LNCaP clone FGC (cell line): Measurements from ENCODE around the gene MTUS2.

Experiments
- DNase-seq: peaks from one replicate; pipeline ENCODE4 v3.0.0-alpha.2; 2011; ENCODE audit warnings: low read depth
- H3K4me3 ChIP-seq: 2 replicates; pipeline ENCODE4 v1.5.1; 2011; ENCODE audit warnings: mild to moderate bottlenecking, low read depth, low read length, control low read depth
- TF ChIP-seq, protein P1 (sequence below): IDR thresholded peaks from 2 replicates; pipeline ENCODE4 v1.5.1; 2012; ENCODE audit warnings: mild to moderate bottlenecking; ENCODE audit not compliant: control insufficient read depth, insufficient read depth; ENCODE audit errors: extremely low read depth

Gene MTUS2

DNA sequence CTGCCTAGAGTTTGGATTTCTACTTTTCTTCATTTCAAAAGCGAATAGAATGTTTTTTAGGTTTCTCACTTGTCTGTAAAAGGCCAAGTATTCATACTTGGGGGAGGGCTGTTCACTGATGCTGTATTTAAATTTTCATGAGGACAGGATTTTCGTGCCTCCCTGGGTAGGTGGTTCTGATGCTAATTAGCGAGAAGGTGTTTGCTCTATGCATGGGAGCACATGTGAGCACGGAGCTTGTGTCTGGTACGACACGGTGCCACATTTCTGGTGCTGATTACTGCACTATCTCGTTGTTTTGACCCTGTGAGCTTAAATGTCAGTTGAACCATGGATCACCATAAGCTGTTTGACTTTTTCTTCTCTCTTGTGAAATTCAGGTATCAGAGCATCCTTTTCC is 45.8 kb downstream of the MTUS2 start:
- TF ChIP-seq, protein P1, sequence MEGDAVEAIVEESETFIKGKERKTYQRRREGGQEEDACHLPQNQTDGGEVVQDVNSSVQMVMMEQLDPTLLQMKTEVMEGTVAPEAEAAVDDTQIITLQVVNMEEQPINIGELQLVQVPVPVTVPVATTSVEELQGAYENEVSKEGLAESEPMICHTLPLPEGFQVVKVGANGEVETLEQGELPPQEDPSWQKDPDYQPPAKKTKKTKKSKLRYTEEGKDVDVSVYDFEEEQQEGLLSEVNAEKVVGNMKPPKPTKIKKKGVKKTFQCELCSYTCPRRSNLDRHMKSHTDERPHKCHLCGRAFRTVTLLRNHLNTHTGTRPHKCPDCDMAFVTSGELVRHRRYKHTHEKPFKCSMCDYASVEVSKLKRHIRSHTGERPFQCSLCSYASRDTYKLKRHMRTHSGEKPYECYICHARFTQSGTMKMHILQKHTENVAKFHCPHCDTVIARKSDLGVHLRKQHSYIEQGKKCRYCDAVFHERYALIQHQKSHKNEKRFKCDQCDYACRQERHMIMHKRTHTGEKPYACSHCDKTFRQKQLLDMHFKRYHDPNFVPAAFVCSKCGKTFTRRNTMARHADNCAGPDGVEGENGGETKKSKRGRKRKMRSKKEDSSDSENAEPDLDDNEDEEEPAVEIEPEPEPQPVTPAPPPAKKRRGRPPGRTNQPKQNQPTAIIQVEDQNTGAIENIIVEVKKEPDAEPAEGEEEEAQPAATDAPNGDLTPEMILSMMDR: no peak
- H3K4me3 ChIP-seq: no peak overlapping the region
- DNase-seq: no peak

DNA sequence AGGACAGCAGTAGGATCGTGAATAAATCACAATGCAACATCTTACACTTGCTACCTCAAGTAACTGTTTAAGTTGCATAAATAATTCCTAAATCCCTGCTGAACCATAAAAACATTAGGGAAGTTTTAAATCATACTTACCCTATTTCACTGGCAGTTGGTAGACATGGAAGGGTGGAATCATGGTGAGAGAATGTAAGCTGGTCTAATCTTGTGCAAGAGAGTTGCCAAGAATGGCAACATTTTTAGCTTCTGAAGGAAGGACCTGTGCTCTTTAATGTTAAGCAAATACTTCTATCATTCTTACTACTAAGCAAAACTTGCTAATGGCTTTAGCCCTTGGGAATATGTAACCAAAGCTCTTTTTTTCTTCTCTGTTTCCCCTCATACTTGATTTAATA is 46.8 kb downstream of the MTUS2 start:
- H3K4me3 ChIP-seq: no peak overlapping the region
- TF ChIP-seq, protein P1: no peak
- DNase-seq: no peak

DNA sequence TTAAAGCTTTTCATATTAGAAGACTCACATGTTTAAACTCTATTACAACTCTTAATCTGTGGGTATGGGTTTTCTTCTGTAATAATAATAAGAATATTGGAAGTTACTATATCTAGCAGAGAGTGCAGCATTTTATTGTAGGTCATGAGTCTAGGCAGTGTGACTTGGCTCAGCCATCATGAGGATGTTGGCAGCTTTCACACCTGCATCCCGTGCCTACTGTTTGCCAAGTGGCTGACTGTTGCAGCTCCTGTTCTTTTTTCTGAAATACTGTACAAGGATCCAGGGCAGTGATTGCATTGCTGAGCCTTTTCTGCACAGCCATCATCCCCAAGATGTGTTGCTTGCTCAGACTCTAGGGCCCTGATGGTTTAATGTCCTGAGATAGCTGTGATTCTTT is 47.4 kb downstream of the MTUS2 start:
- TF ChIP-seq, protein P1: no peak
- peak; percentile 23 for DNase-seq
- no peak overlapping the region for H3K4me3 ChIP-seq

DNA sequence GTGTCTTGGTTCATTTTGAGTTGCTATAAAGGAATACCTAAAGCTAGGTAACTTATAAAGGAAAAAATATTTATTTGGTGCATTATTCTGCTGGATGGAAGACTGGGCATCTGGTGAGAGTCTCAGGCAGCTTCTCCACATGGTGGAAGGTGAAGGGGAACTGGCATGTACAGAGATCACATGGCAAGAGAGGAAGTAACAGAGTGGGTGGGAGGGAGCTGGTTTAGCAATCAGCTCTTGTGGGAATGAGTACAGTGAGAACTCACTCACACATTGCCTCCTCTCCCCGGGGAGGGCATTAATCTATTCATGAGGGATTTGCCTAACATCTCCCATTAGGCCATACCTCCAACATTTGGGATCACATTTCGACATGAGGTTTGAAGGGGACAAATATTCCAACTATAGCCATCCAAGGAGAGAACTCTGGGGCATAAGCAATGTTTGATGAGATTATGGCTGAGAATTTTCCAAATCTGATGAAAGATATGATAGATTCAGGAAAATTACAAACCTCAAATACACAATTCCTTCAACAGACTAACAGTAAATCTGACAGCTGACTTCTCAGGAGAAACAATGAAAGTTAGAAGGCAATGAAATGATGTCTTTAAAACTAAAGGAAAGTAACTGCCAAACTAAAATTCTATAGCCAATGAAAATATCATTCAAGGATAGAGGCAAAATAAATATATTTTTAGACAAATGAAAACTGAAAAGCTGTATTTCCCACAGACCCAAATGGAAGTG is 52.5 kb downstream of the MTUS2 start:
- TF ChIP-seq, protein P1: no peak
- no peak for DNase-seq
- H3K4me3 ChIP-seq: no peak overlapping the region

DNA sequence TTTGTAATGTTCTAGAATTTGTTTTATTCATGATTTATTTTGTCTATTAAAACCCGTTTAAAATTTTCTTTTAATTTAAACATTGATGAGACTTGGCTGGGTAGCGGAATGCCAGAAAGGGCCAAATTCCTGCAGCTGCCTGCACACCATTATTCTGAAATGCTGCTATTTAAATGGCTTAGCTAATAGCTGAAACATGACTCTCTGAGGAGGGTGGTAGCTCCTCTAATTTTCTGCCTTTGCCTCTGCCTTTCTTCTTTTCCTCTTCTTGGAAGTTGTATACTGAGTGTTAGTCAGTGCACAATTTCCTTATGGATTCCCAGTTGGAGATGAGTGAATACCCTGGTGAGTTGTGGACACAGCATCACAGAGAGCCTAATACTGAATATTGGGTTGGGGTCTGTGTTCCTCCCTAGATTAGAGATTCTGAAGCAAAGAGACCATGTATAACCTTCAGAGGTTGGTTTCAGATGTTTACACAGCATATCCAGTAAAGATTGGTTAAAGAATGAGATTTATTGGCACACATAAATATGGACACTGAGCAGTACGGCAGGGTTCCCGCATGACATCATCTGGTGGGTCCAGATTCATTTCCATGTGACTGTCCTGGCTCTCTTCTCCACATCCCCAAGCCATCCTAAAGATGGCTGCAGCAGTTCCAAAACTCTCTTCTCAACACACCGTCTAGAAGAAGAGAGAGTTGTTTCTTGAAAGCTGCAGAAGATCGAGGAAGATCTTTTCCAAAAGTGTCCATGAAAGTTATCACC is 55.9 kb downstream of the MTUS2 start:
- DNase-seq: no peak
- TF ChIP-seq, protein P1: no peak
- no peak overlapping the region for H3K4me3 ChIP-seq

DNA sequence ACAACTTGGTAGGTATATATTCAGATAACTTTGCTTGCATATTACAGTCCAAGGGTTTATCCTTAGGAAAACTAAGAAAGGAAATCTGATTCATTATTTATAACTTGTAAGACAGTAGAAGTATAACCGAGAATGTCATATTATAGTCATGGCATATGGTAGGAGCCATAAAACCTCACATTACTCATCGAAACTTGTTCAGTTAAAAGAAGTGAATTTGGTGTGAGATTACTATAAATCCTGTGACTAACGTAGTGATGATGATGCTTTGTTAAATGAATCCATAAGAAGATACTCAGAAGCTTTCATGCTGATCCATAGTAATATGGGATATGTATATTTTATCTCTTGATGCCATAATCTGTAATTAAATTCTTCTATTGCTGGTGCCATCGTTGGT is 57.3 kb downstream of the MTUS2 start:
- DNase-seq: no peak
- no peak overlapping the region for H3K4me3 ChIP-seq
- TF ChIP-seq, protein P1: no peak

DNA sequence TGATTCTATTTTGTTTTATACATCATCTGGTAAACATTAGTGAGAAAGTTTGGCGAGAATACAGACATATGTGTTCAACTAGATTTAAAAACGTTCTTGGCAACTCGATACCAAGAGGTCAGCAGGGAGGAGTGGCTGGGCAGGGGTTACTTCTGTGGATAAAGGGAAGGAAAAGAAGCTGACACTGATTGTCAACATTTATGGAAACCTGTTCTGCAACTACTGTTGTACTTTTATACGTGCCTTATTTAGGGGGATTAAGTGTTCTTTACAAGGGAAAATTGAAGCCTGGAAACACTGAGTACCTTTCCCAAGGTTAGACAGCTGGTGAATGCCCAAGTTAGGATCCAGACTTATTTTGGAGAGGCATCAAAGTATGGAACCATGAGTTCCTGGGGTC is 65.0 kb downstream of the MTUS2 start:
- TF ChIP-seq, protein P1: no peak
- peak; percentile 54 for DNase-seq

More for the DNA sequence above, 65.0 kb downstream of the MTUS2 start:
- H3K4me3 ChIP-seq: no peak overlapping the region
